OCI-LY7 (cell line): ENCODE data around the gene ACBD6. TPM values are rescaled to one million over a fixed set of nuclear protein-coding genes. Genes with fewer than 3 reads are reported as not detected.

ENCODE experiments used
- BruUV-seq: library from RNA; stranded (reverse); fragments of 400-500 nt; replicated peaks from 2 replicates; lab custom pipeline; 2021; lab: Mats Ljungman, UMichigan
- CTCF ChIA-PET: fragments of 300-600 bp; sonication (Branson Sonifier 250); formaldehyde crosslinking; loops from one replicate; lab custom pipeline; 2022; ENCODE audit warnings: antibody characterized with exemption; ENCODE audit not compliant: unreplicated experiment; lab: Charles Lee
- POLR2A ChIA-PET: fragments of 300-600 bp; sonication (Branson Sonifier 250); formaldehyde crosslinking; loops from one replicate; lab custom pipeline; 2022; ENCODE audit warnings: antibody characterized with exemption; lab: Charles Lee
- DNase-seq: peaks from one replicate; pipeline ENCODE4 v3.0.0-alpha.2; 2015; ENCODE audit warnings: low spot score
- H2AFZ ChIP-seq: fragments of 200-600 bp; sonication (generic), shearing (Covaris generic); 2 replicates; pipeline ENCODE4 v1.6.1; 2014; ENCODE audit warnings: mild to moderate bottlenecking, antibody characterized with exemption, low read length, moderate library complexity
- H3K27ac ChIP-seq: fragments of 200-600 bp; sonication (generic); 2 replicates; pipeline ENCODE4 v1.5.1; 2014; ENCODE audit warnings: mixed run types, low read depth, mild to moderate bottlenecking, moderate library complexity, low read length, inconsistent platforms; ENCODE audit not compliant: poor library complexity, severe bottlenecking
- H3K36me3 ChIP-seq: fragments of 200-600 bp; sonication (generic); 2 replicates; pipeline ENCODE4 v1.6.1; 2014; ENCODE audit warnings: mild to moderate bottlenecking, antibody characterized with exemption, low read length, moderate library complexity, mixed read lengths; ENCODE audit not compliant: insufficient read depth
- H3K4me1 ChIP-seq: fragments of 200-600 bp; sonication (generic); 2 replicates; pipeline ENCODE4 v1.5.1; 2014; ENCODE audit warnings: mild to moderate bottlenecking, low read length; ENCODE audit not compliant: insufficient read depth, poor library complexity, severe bottlenecking
- H3K4me2 ChIP-seq: fragments of 200-600 bp; sonication (generic); 2 replicates; pipeline ENCODE4 v1.6.1; 2014; ENCODE audit warnings: mild to moderate bottlenecking, low read length
- H3K4me3 ChIP-seq: fragments of 200-600 bp; sonication (generic); 2 replicates; pipeline ENCODE4 v1.5.1; 2014; ENCODE audit warnings: mild to moderate bottlenecking, low read depth, low read length; ENCODE audit not compliant: poor library complexity, severe bottlenecking
- H3K79me2 ChIP-seq: fragments of 200-600 bp; sonication (generic); 2 replicates; pipeline ENCODE4 v1.6.1; 2016; ENCODE audit warnings: low read depth, mild to moderate bottlenecking, low read length, moderate library complexity, mixed read lengths; ENCODE audit not compliant: insufficient read depth
- H3K9me2 ChIP-seq: fragments of 200-600 bp; sonication (generic); 2 replicates; pipeline ENCODE4 v1.6.1; 2016; ENCODE audit warnings: mild to moderate bottlenecking, low read length, mixed read lengths; ENCODE audit not compliant: insufficient read depth
- H3K9me3 ChIP-seq: fragments of 200-600 bp; sonication (generic); 2 replicates; pipeline ENCODE4 v1.6.1; 2014; ENCODE audit warnings: mild to moderate bottlenecking, mixed run types, low read length, mixed read lengths
- H4K20me1 ChIP-seq: fragments of 200-600 bp; sonication (generic); 2 replicates; pipeline ENCODE4 v1.6.1; 2014; ENCODE audit warnings: mild to moderate bottlenecking, antibody characterized with exemption, low read length, moderate library complexity, mixed read lengths; ENCODE audit not compliant: insufficient read depth
- CTCF ChIP-seq: fragments of 200-600 bp; sonication (generic); conservative IDR thresholded peaks from 2 replicates; pipeline ENCODE4 v1.5.1; 2014; ENCODE audit warnings: mild to moderate bottlenecking, antibody characterized with exemption, low read length, moderate library complexity, mixed read lengths
- EZH2phosphoT487 ChIP-seq: fragments of 200-600 bp; sonication (generic); IDR thresholded peaks from 2 replicates; pipeline ENCODE4 v1.6.1; 2018; ENCODE audit warnings: low read depth, borderline replicate concordance, mild to moderate bottlenecking, mixed run types, antibody characterized with exemption, low read length, moderate library complexity, mixed read lengths
- intact Hi-C: fragments of 100-400 bp; cut with micrococcal nuclease; formaldehyde crosslinking; loops from one replicate; pipeline ENCODE4 v1.10.0; 2022; ENCODE audit not compliant: unreplicated experiment
- total RNA-seq, 2 experiments: library from RNA; depleted of rRNA in 1 of 2; stranded (reverse); fragments of >200 nt in 1 of 2; shearing (Covaris generic) in 1 of 2; gene quantifications; 2 replicates each; pipeline ENCODE4 v1.2.3, GENCODE V29; 2014 to 2022

Gene ACBD6
- total RNA-seq, 2 experiments from 2014 or later = 61.2 to 78.4 TPM

- Histone ChIP-seq H3K79me2 (no peaks in the 10 kb centered on the region), H3K36me3 (peaks cover 4% of the 10 kb centered on the region; the same call in 1 of the 2 replicates), H3K27ac (no peak overlapping the region), H3K4me1 (no peaks in the 10 kb centered on the region), H3K4me3 (no peak overlapping the region), H4K20me1 (no peaks in the 10 kb centered on the region), H3K4me2 (no peak overlapping the region), H3K9me3 (peaks cover 12% of the 10 kb centered on the region; the same call in 1 of the 2 replicates), H2AFZ (no peak overlapping the region), H3K9me2 (no peaks in the 10 kb centered on the region)
- no peak for DNase-seq
- ChIA-PET CTCF (no interaction called here), POLR2A (interaction anchor here (0.7 kb wide), 1 partner anchor 602 kb away, joined by 4 read pairs; no protein-coding TSS in a partner anchor)
- intact Hi-C loops = no loop called here
- no TSS peak for BruUV-seq
- TF ChIP-seq EZH2phosphoT487 (no peak), CTCF (no peak)
Observed at GRCh38 chr1:180440335-180440734, 62.0 kb downstream of the ACBD6 start.

- ChIA-PET CTCF (no interaction called here), POLR2A (interaction anchor here (1.1 kb wide), 1 partner anchor 9 kb away, joined by 3 read pairs; no protein-coding TSS in a partner anchor)
- no peaks in the 10 kb centered on the region for H3K4me1 ChIP-seq
- no TSS peak for BruUV-seq
- no peaks in the 10 kb centered on the region for H3K9me2 ChIP-seq
- intact Hi-C loops = no loop called here
- no peaks in the 10 kb centered on the region for H3K9me3 ChIP-seq
- no peak for DNase-seq
- no peak overlapping the region for H3K4me2 ChIP-seq
- no peaks in the 10 kb centered on the region for H4K20me1 ChIP-seq
- no peak overlapping the region for H3K4me3 ChIP-seq
- H3K36me3 ChIP-seq = peaks cover 4% of the 10 kb centered on the region; the same call in 1 of the 2 replicates
- no peak overlapping the region for H2AFZ ChIP-seq
- H3K27ac ChIP-seq = no peak overlapping the region
- TF ChIP-seq CTCF = no peak
- TF ChIP-seq EZH2phosphoT487 = no peak
- H3K79me2 ChIP-seq = peaks cover 6% of the 10 kb centered on the region; the same call in 1 of the 2 replicates
Observed at GRCh38 chr1:180435566-180435965, 66.8 kb downstream of the ACBD6 start.

GRCh38 chr1:180433873-180434272, 68.5 kb downstream of the ACBD6 start:
- ChIA-PET POLR2A (interaction anchor here (0.6 kb wide), 1 partner anchor 591 kb away, joined by 5 read pairs; no protein-coding TSS in a partner anchor), CTCF (no interaction called here)
- no peak for TF ChIP-seq CTCF
- Histone ChIP-seq H3K79me2 (peaks cover 6% of the 10 kb centered on the region; the same call in 1 of the 2 replicates), H3K36me3 (peaks cover 15% of the 10 kb centered on the region; the same call in 1 of the 2 replicates), H3K9me3 (no peaks in the 10 kb centered on the region), H3K9me2 (no peaks in the 10 kb centered on the region), H3K4me1 (no peaks in the 10 kb centered on the region), H2AFZ (no peak overlapping the region), H3K27ac (no peak overlapping the region), H4K20me1 (no peaks in the 10 kb centered on the region), H3K4me3 (no peak overlapping the region), H3K4me2 (no peak overlapping the region)
- intact Hi-C loops = no loop called here
- no peak for DNase-seq
- no TSS peak for BruUV-seq
